Measurements from ENCODE around the gene TRPM1. TPM values are rescaled to one million over a fixed set of nuclear protein-coding genes. Genes with fewer than 3 reads are reported as not detected.

TRPM1 gene
- total RNA-seq, 2 experiments from 2014 or later, result not detected

GRCh38 chr15:31051496-31052080 lies 49.9 kb downstream of the TRPM1 start:
- no peaks in the 10 kb centered on the region for H3K9me3 Mint-ChIP-seq
- H3K4me3 Mint-ChIP-seq, result no peak overlapping the region
- no peak for DNase-seq
- peaks cover 5% of the 10 kb centered on the region for H3K4me1 Mint-ChIP-seq
- no peaks in the 10 kb centered on the region for H3K27me3 Mint-ChIP-seq
- H3K27ac Mint-ChIP-seq, result no peak overlapping the region
- H3K36me3 Mint-ChIP-seq, result no peaks in the 10 kb centered on the region

DNA sequence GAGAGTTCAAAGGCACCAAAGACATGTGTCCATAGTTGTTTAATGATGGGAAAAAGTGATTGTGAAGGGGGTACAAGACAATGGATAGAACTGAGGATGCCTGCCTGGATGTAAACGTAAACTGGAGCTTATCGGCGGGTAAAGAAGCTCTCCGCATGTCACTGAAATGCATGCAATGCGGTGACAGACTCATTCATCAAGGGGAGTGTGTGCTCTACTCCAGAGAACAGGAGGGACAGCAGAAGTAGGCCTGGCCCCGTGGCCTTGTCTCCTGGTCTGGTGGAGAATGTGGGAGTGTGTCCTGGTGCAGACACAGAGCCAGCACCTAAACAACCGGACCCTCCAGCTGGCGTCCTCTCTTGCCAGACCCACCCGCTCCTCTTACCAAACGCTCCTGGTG lies 50.6 kb downstream of the TRPM1 start:
- no peak for DNase-seq

DNA sequence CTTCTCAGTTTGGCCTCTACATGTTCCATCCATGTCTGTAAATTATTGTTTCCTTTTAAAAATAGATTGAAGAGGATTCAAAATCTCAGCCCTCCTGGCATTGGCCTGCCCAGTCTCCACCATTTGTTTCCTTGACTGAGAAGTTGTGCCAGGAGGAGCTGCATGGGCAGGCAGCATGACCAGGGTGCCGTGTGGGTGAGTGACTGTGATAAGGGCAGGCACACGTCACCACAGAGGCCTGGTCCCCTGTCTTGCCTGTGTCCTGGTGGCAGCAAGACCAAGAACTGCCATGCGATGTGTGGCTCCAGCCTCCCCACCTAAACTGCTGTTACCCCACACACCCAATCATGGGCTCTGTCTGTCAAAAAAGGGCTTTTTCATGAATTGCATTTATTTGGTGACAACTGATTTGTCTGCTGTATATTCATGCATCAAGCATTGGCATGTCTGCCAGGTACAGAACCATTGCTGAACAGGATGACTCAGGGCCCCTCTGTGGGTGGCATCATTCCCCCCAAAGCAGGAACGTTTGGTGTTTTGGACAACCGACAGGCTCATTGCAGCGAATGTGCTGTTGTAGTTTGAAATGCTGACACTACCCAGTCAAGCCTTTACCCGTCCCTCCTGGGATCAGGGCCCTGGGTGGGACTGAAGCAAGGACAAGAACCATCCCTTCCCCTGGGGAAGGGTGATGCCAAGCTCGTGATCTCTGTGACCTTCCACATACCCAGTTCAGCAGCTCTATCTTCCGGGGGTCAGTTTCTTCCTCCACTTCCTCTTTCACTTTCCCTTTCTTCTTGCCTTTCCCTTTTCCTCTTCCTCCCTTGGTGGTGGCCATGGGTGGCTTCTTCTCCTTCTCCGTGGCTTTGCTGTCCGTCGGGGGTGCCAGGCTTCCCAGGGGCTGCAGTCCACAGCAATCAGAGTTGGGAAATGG lies 51.6 kb downstream of the TRPM1 start:
- Mint-ChIP-seq H3K27me3 (no peaks in the 10 kb centered on the region), H3K27ac (no peak overlapping the region), H3K4me1 (peaks cover 5% of the 10 kb centered on the region), H3K36me3 (no peaks in the 10 kb centered on the region), H3K9me3 (no peaks in the 10 kb centered on the region), H3K4me3 (no peak overlapping the region)
- no peak for DNase-seq

More for the DNA sequence above, 50.6 kb downstream of the TRPM1 start:
- H3K27me3 Mint-ChIP-seq, result no peaks in the 10 kb centered on the region
- no peak overlapping the region for H3K4me3 Mint-ChIP-seq
- H3K27ac Mint-ChIP-seq, result no peak overlapping the region
- peaks cover 5% of the 10 kb centered on the region for H3K4me1 Mint-ChIP-seq
- H3K9me3 Mint-ChIP-seq, result no peaks in the 10 kb centered on the region
- H3K36me3 Mint-ChIP-seq, result no peaks in the 10 kb centered on the region

GRCh38 chr15:31049111-31049510 lies 52.4 kb downstream of the TRPM1 start:
- Mint-ChIP-seq H3K4me3 (no peak overlapping the region), H3K27me3 (no peaks in the 10 kb centered on the region), H3K27ac (no peak overlapping the region), H3K4me1 (peaks cover 5% of the 10 kb centered on the region), H3K9me3 (no peaks in the 10 kb centered on the region), H3K36me3 (no peaks in the 10 kb centered on the region)
- no peak for DNase-seq

- no peak overlapping the region for H3K27ac Mint-ChIP-seq
- no peak for DNase-seq
- no peaks in the 10 kb centered on the region for H3K36me3 Mint-ChIP-seq
- peaks cover 5% of the 10 kb centered on the region for H3K4me1 Mint-ChIP-seq
- H3K27me3 Mint-ChIP-seq, result no peaks in the 10 kb centered on the region
- no peaks in the 10 kb centered on the region for H3K9me3 Mint-ChIP-seq
- no peak overlapping the region for H3K4me3 Mint-ChIP-seq
These were observed 54.1 kb downstream of the TRPM1 start for GRCh38 chr15:31047437-31047836.

GRCh38 chr15:31046759-31047359 lies 54.7 kb downstream of the TRPM1 start:
- Mint-ChIP-seq H3K27ac (no peak overlapping the region), H3K36me3 (no peaks in the 10 kb centered on the region), H3K27me3 (no peaks in the 10 kb centered on the region), H3K4me1 (peaks cover 5% of the 10 kb centered on the region), H3K4me3 (no peak overlapping the region), H3K9me3 (no peaks in the 10 kb centered on the region)
- no peak for DNase-seq

GRCh38 chr15:31045606-31046005 lies 55.9 kb downstream of the TRPM1 start:
- Mint-ChIP-seq H3K36me3 (no peaks in the 10 kb centered on the region), H3K4me1 (peaks cover 5% of the 10 kb centered on the region), H3K27me3 (no peaks in the 10 kb centered on the region), H3K9me3 (no peaks in the 10 kb centered on the region), H3K4me3 (no peak overlapping the region), H3K27ac (no peak overlapping the region)
- no peak for DNase-seq

DNA sequence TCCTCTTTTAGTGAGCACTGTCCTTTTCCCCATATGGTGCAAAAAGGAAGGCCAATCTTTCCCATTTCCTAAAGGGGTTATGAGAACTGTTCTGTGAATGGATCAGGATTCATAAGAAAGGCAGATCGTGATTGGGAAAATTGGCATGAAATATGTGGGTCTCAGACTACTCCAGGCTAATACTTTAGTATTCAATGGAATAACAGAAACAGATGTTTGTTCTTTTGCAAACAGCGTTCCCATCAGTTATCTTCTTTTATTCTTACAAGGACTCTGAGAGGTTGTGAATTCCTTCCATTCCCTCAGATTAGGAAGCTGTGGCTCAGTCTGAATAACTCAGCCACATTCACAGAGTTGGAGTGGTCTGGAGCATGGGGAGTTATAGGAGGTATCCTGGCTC lies 58.8 kb downstream of the TRPM1 start:
- H3K4me3 Mint-ChIP-seq, result no peak overlapping the region
- no peaks in the 10 kb centered on the region for H3K27me3 Mint-ChIP-seq
- no peak overlapping the region for H3K27ac Mint-ChIP-seq
- no peaks in the 10 kb centered on the region for H3K9me3 Mint-ChIP-seq
- DNase-seq, result no peak
- no peaks in the 10 kb centered on the region for H3K36me3 Mint-ChIP-seq
- no peaks in the 10 kb centered on the region for H3K4me1 Mint-ChIP-seq

DNA sequence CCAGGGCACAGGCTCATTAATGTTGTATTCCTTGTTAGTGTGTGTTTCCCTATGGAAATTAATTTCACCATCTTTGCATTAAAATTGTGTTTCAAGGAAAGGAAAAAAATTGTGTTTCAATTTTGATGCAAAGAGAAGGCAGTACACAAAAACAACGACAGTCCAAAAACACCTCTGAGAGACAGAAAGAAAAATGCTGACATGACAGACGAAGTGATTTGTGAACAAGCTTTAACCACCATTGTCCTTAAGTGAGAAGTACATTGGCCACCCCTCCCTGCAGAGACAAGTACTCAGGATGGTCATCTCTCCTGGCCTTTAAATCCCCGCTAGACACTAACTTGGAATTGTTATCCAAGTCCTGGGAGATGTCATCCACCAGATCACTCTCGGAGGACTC lies 59.9 kb downstream of the TRPM1 start:
- DNase-seq, result no peak
- Mint-ChIP-seq H3K9me3 (no peaks in the 10 kb centered on the region), H3K4me3 (no peak overlapping the region), H3K4me1 (no peaks in the 10 kb centered on the region), H3K27me3 (no peaks in the 10 kb centered on the region), H3K27ac (no peak overlapping the region), H3K36me3 (no peaks in the 10 kb centered on the region)

- Mint-ChIP-seq H3K4me1 (no peaks in the 10 kb centered on the region), H3K27ac (no peak overlapping the region), H3K4me3 (no peak overlapping the region), H3K9me3 (no peaks in the 10 kb centered on the region), H3K27me3 (no peaks in the 10 kb centered on the region), H3K36me3 (no peaks in the 10 kb centered on the region)
- DNase-seq, result no peak
These were observed 60.9 kb downstream of the TRPM1 start for GRCh38 chr15:31040611-31041010.

DNA sequence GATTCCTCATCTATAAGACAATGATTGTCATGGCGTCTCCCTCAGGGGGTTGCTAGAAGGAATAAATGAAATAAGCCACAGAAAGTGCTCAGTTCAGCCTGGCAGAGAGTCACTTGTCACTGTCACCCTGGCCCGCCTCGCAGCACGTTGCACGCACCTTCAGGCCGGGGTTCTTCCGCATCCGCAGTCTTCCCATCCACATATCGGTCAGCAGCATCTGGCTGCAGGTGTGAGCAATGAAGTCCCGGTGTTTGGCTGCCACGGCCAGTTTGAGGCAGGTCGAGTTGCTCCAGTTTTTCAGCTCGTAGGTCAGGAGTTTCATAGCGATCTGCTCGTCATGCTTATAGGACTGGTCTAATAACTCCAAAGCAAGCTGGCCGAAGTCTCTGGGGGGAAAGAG lies 61.6 kb downstream of the TRPM1 start:
- H3K27ac Mint-ChIP-seq, result no peak overlapping the region
- no peak overlapping the region for H3K4me3 Mint-ChIP-seq
- no peaks in the 10 kb centered on the region for H3K36me3 Mint-ChIP-seq
- DNase-seq, result no peak
- no peaks in the 10 kb centered on the region for H3K9me3 Mint-ChIP-seq
- H3K4me1 Mint-ChIP-seq, result no peaks in the 10 kb centered on the region
- H3K27me3 Mint-ChIP-seq, result no peaks in the 10 kb centered on the region

- DNase-seq, result no peak
- no peak overlapping the region for H3K4me3 Mint-ChIP-seq
- no peaks in the 10 kb centered on the region for H3K4me1 Mint-ChIP-seq
- no peaks in the 10 kb centered on the region for H3K36me3 Mint-ChIP-seq
- no peaks in the 10 kb centered on the region for H3K27me3 Mint-ChIP-seq
- no peak overlapping the region for H3K27ac Mint-ChIP-seq
- H3K9me3 Mint-ChIP-seq, result no peaks in the 10 kb centered on the region
These were observed 63.6 kb downstream of the TRPM1 start for GRCh38 chr15:31037731-31038477.

DNA sequence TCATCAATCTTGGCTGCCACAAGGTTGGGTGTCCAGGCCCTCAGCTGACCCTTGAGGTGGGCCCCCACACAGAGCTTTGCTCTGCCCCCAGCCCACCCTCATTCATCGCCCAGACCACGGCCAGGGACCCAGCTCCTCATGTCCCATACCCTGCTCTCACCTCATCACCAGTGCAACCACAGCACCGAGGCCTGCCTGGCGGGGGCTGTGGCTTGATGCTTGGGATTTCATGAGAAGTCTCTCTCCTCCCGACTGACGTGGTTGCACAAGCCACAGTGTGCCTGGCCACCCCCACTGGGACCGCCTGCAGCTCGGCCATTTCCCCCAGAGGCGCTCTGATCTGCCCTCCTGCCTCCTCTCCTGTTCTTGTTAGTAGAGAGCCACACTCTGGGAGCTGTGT lies 64.7 kb downstream of the TRPM1 start:
- no peak overlapping the region for H3K27ac Mint-ChIP-seq
- H3K27me3 Mint-ChIP-seq, result no peaks in the 10 kb centered on the region
- H3K9me3 Mint-ChIP-seq, result no peaks in the 10 kb centered on the region
- no peaks in the 10 kb centered on the region for H3K4me1 Mint-ChIP-seq
- no peaks in the 10 kb centered on the region for H3K36me3 Mint-ChIP-seq
- no peak overlapping the region for H3K4me3 Mint-ChIP-seq
- no peak for DNase-seq

- no peak overlapping the region for H3K4me3 Mint-ChIP-seq
- H3K9me3 Mint-ChIP-seq, result no peaks in the 10 kb centered on the region
- no peak for DNase-seq
These were observed 65.9 kb downstream of the TRPM1 start for GRCh38 chr15:31035610-31036009.

DNA sequence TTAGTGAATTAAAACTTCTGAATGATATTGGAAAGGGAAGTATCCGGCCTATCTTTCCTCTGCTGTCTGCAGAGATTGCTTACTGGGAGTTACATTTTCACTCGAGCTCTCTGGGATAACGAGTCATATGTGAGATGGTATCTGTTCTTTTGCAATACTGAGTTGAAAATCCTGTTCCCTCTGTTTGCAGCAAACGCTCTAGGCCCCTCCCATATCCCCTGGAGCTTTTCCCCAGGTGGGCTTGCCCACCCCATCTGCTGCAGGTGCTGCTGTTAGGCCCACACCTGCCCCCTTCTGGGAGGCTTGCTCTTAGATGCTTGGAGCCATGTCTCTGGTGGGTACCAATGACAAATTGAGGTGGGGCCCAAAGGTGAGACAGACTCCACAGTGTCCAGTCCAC lies 67.4 kb downstream of the TRPM1 start:
- no peaks in the 10 kb centered on the region for H3K36me3 Mint-ChIP-seq
- no peak overlapping the region for H3K27ac Mint-ChIP-seq

More at GRCh38 chr15:31035610-31036009, 65.9 kb downstream of the TRPM1 start:
- no peaks in the 10 kb centered on the region for H3K27me3 Mint-ChIP-seq
- no peak overlapping the region for H3K27ac Mint-ChIP-seq
- no peaks in the 10 kb centered on the region for H3K4me1 Mint-ChIP-seq
- no peaks in the 10 kb centered on the region for H3K36me3 Mint-ChIP-seq

More for the DNA sequence above, 67.4 kb downstream of the TRPM1 start:
- Mint-ChIP-seq H3K4me1 (no peaks in the 10 kb centered on the region), H3K4me3 (no peak overlapping the region), H3K9me3 (no peaks in the 10 kb centered on the region), H3K27me3 (no peaks in the 10 kb centered on the region)
- no peak for DNase-seq

Measured in activated naive CD8-positive, alpha-beta T cell treated with anti-CD3 and anti-CD28 coated beads for 36 hours (primary cell).